ENCODE measurements around the gene ARHGAP18.

The ARHGAP18 gene

GRCh38 chr6:129645830-129646579 lies 64.0 kb downstream of the ARHGAP18 start:
- intact Hi-C loops (cut with DNase I) = no loop called here

GRCh38 chr6:129645106-129645829 lies 64.7 kb downstream of the ARHGAP18 start:
- intact Hi-C loops (cut with DNase I) = no loop called here
- DNase-seq = no peak

More at GRCh38 chr6:129645830-129646579, 64.0 kb downstream of the ARHGAP18 start:
- no peak for DNase-seq

- no peak for DNase-seq
- intact Hi-C loops (cut with DNase I) = no loop called here
Observed at GRCh38 chr6:129644567-129645015, 65.4 kb downstream of the ARHGAP18 start.

- intact Hi-C loops (cut with DNase I) = no loop called here
- no peak for DNase-seq
Observed at GRCh38 chr6:129643968-129644367, 66.0 kb downstream of the ARHGAP18 start.

- intact Hi-C loops (cut with DNase I) = no loop called here
- no peak for DNase-seq
Observed at GRCh38 chr6:129643176-129643575, 66.8 kb downstream of the ARHGAP18 start.

DNA sequence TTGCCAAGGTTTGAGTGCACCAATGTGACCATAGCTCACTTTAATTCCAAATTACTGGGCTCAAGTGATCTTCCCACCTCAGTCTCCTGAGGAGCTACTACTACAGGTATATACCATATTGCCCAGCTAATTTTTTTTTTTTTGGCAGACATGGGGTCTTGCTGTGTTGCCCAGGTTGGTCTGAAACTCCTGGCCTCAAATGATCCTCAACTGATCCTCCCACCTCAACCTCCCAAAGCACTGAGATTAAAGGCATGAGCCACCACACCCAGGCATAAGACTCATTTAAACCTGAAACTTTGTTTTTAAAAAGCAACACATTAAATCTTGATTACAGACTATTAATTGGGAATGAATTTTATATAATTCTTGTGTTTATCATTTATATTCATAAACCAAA lies 67.7 kb downstream of the ARHGAP18 start:
- intact Hi-C loops (cut with DNase I) = no loop called here
- DNase-seq = no peak

DNA sequence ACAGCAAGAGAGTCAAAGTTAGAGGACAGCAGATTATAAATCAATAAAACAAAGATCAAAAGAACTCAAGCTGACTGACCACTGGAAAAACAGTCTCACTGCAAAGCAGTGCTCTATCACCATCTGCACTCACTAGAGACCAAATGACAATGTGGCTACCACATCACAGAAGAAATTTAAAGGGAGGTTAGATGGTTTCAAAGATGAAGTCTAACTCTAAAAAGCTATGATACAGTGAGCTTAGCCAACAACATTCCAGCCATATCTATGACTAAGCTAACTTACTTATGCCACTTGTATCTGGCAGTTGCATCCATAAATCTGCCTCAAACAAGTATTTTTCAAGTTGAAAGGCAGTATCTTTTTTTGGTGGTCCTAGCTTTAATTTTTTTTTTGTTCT lies 68.6 kb downstream of the ARHGAP18 start:
- intact Hi-C loops (cut with DNase I) = no loop called here
- DNase-seq = no peak

- intact Hi-C loops (cut with DNase I) = no loop called here
- no peak for DNase-seq
Observed at GRCh38 chr6:129638686-129639085, 71.3 kb downstream of the ARHGAP18 start.

GRCh38 chr6:129638055-129638684 lies 71.8 kb downstream of the ARHGAP18 start:
- DNase-seq = no peak
- intact Hi-C loops (cut with DNase I) = no loop called here

DNA sequence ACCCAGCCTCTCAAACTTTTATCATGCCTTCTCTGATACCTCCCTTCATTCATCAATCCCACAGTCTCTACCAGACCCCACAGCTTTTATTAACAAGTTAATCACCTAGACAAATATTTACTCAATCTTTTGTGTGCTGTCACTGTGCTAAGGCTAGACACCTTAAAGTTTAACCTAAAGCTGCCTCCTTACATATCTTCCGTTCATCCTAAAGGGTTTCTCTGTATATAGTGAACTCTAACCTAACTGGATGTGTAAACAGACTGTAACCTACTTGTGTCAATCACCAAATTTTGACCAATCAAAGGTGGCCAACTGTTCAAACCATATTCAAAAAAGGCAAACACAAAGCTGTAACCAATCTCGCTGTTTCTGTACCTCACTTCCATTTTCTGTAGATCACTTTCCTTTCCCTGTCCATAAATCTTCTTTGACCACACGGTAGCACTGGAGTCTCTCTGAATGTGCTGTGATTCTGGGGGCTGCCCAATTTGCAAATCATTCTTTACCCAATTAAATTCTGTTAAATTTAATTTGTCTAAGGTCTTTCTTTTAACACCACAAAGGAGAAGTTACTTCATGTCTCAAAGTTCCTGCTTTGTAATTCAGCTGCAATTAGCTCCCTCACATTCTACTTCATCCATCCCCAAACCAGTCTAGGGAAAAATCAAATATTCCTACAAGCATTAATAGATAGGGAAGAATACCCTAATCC lies 72.5 kb downstream of the ARHGAP18 start:
- intact Hi-C loops (cut with DNase I) = no loop called here
- no peak for DNase-seq

DNA sequence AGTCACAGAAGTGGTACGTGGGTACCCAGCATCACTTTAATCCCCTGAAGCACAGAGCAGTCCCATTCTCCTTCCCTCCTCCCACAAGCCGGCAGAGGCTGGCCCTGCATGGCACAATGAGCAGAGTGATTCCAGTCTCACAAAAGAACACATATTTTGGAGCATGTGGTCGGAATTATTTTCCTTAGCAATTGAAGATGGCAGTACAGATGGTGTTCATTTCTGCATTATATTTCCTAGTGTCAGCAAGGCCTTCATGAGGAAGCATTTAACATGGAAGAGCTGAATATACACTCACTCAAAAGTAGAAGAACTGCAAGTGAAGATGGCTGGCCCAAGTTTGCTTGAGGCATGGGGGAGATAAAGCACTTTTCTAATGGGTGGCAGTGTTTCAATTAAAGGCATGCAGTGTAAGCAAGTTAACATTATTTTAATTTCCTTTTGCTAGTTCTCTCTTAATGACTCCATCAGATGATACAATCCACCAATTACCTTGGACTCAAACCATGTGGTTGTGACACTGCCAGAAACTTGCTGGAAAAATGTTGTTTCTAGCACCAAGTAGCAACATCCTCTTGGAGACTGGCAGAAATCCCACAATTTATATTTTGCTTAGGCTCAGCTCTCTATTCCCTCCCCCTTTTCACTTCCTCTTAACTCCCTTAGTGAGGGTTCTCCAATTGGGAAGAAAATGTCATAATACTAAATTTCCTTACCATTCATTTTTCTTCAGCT lies 74.4 kb downstream of the ARHGAP18 start:
- intact Hi-C loops (cut with DNase I) = no loop called here
- no peak for DNase-seq

DNA sequence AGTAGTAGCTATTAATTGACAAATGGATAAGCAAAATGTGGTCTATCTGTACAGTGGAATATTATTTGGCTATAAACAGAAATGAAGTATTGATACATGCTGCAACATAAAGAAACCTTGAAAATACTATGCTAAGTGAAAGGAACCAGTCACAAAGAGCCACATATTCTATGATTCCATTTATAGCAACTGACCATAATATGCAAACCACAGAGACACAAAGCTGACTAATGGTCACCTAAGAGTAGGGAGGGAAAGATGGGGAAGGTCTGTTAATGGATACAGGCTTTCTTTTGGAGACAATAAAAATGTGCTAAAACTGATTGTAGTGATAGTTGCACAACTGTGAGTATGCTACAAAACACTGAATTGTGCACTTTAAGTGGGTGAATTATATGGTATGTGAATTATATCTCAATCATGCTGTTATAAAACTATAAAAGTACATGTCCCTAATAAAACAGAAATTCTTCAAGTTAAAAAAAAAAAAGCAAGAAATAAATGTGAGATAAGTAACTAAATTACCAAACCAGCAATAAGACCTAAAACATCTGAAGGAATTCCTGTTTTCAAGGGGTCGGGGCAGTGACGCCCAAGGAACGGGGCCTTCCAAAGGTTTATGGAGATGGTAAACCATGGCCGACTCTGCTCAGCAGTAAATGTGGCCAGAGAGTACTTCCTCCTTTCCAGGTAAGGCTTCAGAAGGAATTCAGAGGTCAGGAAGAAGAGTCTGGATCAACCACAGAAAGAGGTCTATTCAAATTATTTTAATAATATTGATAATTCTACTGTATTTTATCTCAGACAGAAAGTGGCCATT lies 75.4 kb downstream of the ARHGAP18 start:
- intact Hi-C loops (cut with DNase I) = no loop called here
- no peak for DNase-seq

- intact Hi-C loops (cut with DNase I) = no loop called here
- no peak for DNase-seq
Observed at GRCh38 chr6:129633529-129633928, 76.4 kb downstream of the ARHGAP18 start.

DNA sequence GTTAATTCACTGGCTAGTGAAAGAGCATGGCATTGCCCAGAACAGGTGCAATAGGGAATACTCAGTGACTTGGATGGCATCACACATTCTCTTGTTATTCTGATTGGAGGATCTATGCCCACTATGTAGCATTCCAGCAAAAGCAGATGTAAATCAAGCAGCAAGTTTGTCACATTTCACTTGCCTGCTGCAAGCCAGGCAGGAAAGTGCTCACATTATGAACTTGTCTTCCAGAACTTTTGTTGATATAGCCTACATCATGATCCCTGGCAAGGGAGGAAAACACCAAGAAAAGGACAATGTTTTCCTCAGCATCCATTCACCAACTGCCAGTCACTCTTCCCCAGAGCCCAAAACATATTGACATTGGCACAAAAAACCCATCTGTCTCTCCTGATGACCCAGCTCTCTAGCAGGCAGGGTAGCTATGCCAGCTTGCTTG lies 77.8 kb downstream of the ARHGAP18 start:
- intact Hi-C loops (cut with DNase I) = no loop called here
- DNase-seq = no peak

DNA sequence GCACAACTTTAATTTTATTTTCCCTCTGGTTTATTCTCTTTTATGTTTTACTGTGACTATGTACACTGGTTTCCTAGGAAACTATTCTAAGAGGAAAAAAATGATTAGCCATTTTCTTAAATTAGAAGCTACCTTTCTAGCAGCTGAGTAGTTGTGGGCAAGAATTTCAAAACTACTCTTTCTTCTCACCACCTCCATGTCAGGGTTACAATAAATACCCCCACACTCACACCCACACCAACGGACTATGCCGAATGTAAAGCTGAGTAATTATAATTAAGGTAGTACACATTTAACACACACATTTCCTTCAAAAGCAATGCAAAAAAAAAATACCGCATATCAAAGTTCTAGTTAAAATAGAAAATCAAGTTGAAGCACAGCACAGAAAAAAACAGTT lies 78.9 kb downstream of the ARHGAP18 start:
- no peak for DNase-seq
- intact Hi-C loops (cut with DNase I) = no loop called here

DNA sequence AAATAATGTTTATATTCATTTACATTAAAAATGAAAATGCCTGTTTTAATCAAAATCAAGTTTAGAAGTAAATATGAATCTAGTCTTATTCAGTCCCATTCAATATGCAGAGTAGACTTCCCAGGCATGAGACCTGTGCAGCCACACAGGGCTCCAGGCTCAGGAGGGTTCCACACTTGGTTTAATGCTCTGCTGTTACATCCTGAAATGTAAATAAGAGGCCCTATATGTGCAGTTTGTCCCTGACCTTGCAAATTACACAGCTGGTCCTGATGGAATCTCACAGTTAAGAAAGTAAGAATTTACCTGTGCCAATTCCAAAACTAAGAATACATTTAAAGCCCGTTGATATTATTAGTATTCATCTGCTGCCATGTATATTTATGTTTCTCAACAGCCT lies 79.4 kb downstream of the ARHGAP18 start:
- no peak for DNase-seq
- intact Hi-C loops (cut with DNase I) = no loop called here

DNA sequence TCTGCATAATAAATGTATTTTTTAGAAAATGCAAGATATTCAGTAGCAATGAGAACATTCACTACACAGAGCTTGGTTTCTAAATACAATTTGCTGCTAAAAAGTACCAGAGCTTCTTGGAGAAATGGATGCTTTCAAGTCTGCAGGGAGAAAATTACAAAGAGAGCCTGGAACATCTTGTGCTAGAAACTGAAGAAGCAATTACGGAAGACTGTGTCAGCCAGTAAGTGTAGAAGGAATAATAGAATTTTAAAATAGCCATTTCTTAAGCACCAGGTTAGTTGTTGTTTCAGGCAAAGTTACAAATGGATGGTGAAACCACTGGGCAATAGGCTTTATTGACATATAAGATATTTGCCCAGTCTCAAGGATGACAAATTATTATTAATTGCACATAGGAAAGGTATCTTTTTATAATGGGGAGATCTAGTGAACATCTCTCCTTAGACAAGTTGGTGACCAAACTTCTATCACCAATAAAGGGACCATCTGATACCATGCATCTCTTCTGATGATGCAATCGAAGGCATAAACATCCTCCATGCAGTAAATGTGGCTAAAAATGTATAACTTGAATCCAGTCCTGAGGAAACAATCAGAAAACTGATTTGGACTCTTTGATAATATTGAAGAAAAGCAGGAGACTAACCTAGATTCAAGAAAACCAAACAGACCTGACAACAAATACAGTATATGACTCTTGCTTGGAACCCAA lies 81.7 kb downstream of the ARHGAP18 start:
- DNase-seq = no peak

DNA sequence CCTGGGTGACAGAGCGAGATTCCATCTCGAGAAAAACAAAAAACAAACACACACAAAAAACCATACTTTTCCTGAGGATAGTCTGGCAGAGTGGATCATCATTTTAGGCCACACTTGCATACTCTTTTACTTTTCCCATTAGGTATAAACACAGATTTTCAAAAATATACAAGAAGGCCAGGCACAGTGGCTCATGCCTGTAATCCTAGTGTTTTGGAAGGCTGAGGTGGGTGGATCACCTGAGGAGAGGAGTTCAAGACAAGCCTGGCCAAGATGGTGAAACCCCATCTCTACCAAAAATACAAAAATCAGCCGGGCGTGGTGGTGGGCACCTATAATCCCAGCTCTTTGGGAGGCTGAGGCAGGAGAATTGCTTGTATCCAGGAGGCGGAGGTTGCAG lies 85.5 kb downstream of the ARHGAP18 start:
- no peak for DNase-seq
- intact Hi-C loops (cut with DNase I) = no loop called here

More for the DNA sequence above, 81.7 kb downstream of the ARHGAP18 start:
- intact Hi-C loops (cut with DNase I) = no loop called here

All from posterior cingulate gyrus (tissue), 11 donors.